Dermis blood vessel endothelial cell (primary cell): ENCODE results near the gene MOGAT2. TPM values are rescaled to one million over a fixed set of nuclear protein-coding genes. Genes with fewer than 3 reads are reported as not detected.
"Not testable (repeated sequence)": the region's sequence is repeated elsewhere in the genome, so short reads cannot be mapped to it uniquely, and the experiment has no call there.

Source experiments
- DNase-seq: peaks from one replicate; pipeline ENCODE4 v3.0.0; 2010
- total RNA-seq: library from RNA; depleted of rRNA; stranded (reverse); fragments of >200 nt; gene quantifications from 2 replicates; pipeline ENCODE4 v1.2.3, GENCODE V29; 2014

The MOGAT2 gene
- not detected in 2 replicates for total RNA-seq

DNA sequence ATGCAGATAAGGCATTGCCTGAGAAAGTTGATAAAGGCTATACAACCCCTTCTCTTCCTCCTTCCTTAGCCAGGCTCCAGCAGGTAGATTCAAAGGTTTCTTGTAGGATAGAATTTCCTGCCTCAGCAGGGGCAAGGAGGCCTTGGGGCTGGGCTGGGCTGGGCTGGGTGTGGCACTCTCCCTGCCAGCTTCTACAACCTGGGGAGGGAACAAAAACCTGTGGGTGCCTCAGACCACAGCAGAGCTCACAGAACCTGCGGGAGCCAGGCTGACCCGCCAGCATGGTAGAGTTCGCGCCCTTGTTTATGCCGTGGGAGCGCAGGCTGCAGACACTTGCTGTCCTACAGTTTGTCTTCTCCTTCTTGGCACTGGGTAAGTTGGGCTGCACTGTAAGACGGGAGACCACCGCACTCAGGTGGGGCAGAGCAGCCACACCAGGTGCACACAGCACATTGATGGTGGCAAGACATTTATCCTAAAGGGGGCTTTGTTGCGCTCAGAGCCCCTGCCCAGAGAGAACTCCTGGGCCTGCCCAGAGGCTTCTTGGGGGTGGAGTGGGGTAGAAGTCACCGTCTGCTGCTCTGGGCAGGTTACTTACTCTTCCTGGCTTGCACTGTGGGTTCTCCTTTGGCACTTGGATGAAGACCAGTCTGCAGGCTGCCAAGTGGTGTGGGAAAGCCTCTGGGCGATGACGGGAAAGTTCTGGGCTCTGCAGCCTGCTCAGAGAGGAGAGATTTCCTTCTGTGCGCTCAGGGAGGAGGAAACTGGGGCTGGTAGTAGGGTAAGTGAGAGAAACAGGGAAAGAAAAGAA is at the start of gene MOGAT2:
Gene MOGAT2, plus strand, starts transcription at position 231 of the 811 bp plus-strand sequence. Its CDS starts 51 bp downstream, at position 282.
- no peak for DNase-seq

DNA sequence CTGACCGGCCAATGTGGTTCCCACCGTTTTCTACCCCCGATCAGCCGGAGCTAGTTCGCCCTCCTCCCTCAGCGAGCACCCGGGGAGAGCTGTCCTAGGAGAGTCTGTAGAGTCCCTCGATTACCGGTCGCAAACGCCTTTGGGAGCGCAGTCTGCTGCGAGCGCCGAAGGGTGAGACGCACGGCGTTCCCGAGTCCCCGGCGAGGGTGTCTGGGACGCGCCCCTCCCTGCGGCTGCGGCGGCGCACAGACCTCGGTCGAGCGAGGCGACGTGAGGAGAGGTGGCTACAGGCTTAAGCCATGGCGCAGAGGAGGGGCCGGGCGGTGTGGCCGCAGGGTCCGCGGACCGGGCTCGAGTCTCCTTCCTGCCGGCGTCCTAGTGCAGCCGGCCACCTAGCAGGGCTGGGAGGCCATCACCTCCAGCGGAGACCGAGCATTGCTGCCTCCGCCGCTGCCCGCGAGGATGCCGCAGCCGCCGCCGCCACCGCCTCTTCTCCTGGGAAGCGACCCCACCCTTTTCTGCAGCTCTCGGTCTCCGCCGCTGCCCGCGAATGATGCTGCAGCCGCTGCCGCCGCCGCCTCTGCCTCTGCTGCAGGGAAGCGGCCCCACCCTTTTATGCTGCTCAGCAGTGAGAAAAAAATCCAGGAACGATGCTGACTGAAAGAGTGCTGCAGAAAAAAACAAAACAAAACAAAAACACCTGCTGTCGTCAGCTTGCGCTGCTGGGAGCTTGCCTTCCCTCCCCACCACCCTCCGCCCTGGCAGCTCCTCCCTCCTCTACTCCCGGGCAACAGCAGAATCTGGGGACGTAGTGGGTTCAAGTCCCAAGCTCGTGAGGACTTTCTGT is 49.0 kb upstream of the MOGAT2 start, which contains the start of gene MAP6:
Gene MAP6, minus strand, starts transcription at position 588 of the 847 bp plus-strand sequence. CDS start 669 bp downstream, outside the sequence.
- peak; percentile 3 for DNase-seq

DNA sequence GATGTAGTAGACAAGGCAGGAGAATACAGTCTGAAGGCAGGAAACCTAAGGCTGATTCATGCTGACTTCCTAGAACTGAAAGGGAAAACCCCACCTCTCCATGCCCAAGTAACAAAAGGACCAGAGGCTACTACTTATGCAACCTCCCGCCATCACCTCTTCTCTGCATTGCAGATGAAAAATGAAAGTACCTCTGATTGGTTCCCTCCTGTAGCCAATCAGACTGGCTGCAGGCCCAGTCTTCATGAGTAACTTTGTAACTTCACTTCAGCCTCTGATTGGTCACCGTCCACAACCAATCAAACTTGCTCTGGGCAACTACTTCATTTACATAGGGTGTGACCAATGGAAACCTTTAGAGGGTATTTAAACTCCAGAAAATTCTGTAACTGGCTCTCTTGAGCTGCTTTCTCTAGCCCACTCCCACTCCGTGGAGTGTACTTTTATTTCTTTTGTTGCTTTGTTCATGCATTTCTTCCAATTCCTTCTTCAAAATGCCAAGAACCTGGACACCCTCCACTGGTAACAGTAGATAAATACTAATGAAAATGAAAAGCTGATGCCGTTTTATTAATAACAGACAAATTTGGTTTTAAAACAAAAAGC is 43.6 kb upstream of the MOGAT2 start:
- DNase-seq, result peak; percentile 70

GRCh38 chr11:75677275-75677674 is 40.4 kb upstream of the MOGAT2 start:
- no peak for DNase-seq

- no peak for DNase-seq
Observed at GRCh38 chr11:75677909-75678308, 39.7 kb upstream of the MOGAT2 start.

GRCh38 chr11:75678620-75679259 is 38.9 kb upstream of the MOGAT2 start:
- DNase-seq, result no peak

DNA sequence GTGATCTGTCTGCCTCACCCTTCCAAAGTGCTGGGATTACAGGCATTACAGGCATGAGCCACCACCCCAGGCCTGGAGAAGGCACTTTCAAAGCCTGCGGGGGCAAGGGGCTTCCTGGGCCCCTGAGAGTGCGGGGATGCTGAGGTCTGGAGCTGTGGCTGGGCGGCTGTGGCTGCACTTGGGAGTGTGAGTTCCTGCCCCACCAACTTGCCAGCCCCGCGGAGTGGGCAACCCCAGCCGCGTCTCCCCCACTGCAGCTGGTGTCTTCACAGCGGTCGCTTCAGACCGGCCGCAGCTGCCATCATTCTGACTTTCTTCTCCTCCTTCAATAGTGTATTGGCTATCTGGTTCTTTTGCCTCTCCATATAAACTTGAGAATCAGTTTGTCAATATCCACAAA is 38.1 kb upstream of the MOGAT2 start:
- DNase-seq, result no peak

- DNase-seq, result not testable (repeated sequence)
Observed at GRCh38 chr11:75683856-75684255, 33.8 kb upstream of the MOGAT2 start.

- DNase-seq, result no peak
Observed at GRCh38 chr11:75689863-75690609, 27.6 kb upstream of the MOGAT2 start.

DNA sequence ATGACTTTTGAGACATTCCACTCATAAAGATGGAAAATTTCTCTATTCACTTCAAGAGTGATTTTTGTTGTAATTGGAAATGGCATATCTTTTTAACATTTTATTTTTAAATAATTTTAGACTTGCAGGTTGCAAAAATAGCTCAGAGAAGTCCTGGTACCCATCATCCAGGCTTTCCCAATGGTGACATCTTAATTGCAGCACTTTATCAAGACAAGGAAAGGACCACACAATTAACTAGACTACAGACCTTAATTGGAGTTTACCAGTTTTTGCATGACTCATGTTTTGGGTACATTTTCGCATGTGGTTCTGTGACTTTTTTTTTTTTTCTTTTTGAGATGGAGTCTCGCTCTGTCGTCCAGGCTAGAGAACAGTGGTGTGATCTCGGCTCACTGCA is 25.8 kb upstream of the MOGAT2 start:
- no peak for DNase-seq

DNA sequence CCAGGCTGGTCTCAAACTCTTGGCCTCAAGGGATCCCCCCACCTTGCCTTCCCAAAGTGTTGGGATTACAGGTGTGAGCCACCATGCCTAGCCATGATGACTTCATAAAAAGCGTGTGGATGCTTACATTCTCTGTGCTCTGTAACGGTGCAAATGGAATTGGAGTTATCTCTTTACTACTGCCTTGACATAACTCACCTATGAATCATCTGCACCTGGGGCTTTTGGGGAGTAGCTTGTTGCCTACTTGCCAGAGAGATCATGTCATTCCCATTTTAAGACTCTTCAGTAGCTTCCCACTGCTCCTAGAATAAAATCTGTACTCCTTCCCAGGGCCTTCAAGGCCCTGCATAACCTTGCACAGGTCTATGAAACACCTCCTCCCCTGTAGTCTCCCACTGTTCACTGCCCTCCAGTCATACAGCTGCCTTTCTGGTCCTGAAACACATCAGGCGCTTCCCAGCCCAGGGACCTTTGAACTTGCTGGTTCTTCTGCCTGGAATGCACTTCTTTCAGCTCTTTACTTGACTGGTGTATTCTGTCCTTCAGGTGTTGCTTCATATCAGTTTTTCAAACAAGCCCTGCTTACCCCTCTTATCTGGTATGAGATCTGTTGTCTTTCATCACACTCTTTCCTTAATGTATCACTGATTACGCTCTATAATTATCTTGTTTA is 19.6 kb upstream of the MOGAT2 start:
- no peak for DNase-seq

DNA sequence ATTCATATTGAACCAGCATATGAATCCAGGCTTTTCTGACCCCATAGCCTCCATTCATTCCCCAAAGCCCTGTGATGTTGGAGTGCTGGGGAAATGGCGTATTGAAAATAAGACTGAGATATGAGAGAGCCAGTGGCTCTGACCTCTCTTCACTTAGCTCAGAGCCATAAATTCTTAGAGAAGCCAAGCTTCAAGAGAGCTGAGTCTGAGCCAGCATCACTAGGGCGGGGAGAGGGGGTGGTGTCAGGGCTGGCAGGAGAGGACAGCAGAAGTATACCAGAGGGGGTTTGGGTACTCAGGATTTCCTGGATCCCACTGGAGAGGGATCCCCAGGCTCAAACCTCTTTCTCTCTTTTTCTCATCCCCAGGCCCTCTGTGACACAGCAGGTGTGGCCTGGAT is 16.7 kb upstream of the MOGAT2 start:
- DNase-seq, result no peak

GRCh38 chr11:75703695-75704237 is 13.9 kb upstream of the MOGAT2 start:
- no peak for DNase-seq

DNA sequence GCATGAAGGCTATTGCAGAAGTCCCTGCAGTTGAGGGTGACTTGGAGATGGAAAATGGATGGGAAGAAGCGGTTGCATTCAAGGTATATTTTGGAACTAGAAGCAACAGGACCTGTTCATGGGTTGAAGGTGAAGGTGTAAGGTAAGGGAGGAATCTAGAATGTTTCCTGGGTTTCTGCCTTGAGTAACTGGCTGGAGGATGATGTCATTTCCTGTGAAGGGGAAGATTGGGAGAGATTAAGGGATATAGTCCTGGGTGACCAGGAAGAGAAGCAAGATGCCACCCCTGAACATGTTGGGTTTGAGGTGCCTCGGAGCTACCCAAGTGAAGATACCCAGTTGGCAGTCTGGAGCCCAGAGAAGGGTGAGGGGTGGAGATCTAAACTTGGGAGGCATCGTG is 12.1 kb upstream of the MOGAT2 start:
- DNase-seq, result no peak

- DNase-seq, result peak; percentile 84
Observed at GRCh38 chr11:75706260-75706729, 11.3 kb upstream of the MOGAT2 start.

DNA sequence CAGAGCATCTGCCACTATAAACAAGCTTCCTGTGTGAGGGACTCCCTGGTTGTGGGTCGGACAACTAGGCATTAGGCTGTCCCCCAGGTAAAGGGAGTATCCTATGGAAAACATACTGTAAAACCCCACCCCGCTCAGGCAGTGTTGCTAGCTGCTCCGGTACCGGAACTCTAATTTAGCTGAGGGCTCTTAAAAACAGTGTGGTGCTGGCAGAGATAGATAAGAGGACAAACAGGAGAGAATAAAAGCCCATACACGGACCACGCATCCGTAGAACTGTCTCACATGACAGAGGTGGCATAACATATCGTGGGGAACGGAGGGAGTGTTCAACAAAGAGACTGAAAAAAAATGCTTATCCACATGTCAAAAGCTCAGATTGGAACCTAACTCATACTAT is 3.4 kb upstream of the MOGAT2 start:
- no peak for DNase-seq

DNA sequence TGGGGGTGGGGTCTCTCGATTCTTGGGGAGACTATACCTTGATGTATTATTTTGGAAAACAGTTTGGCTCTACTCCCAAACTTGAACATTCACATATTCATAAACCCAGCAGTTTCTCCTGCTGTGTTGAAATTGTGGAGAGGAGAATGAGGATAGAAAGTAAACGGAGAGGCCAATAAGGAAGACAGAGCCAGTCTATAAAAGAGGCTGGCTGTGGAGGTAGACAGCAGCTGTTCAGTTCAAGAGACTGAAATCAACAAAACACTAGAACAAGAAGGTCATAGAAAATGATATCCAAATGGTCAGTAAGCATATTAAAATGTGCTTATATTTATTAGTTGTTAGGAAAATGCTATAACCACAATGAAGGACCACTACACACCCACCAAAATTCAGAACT is 1.9 kb upstream of the MOGAT2 start:
- DNase-seq, result no peak

GRCh38 chr11:75716659-75717058 is 979 bp upstream of the MOGAT2 start:
- DNase-seq, result no peak

DNA sequence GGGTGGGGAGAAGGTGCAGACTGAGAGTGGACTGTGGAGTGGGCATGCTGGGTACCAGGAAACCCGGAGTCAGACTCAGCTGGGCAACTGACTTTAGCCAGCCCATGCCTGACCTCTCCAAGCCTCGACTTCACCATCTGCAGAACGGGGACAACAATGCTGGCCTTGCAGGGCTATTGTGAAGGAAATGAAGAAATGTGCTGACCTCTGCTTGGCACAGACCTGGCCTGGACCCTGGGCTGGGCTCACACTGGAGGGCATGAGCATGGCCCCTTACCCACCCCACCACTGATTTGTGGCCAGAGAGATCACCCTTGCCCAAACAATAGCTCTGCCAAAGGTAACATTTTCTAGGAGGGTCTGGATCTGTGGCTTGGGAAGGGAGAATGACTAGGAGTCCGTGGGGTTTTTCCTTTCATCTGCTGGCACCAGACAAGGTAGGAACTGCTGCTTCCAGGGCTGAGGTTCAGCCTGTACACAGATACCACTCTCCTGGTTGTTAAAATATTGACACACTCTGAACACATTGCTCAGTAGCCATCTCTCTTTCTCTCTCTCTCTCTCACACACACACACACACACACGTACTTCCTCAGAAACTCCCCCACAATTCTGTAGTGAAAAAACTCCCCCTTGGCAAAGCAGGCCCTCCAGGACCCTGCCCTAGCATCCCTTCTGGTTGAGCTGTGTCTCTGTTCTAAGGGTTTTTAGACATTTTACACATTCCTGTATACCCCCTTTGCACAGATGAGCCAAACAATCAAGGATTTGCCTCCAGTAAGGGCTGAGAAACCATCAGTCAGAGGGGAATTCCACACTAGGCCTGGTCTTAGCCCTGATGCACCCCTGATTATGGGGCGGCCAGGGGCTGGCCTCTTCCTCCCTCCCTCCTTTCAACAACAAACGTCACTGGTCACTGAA is 1.0 kb downstream of the MOGAT2 start:
- DNase-seq, result no peak
